GM21529 (cell line): ENCODE results near the gene GTF2A1.

ENCODE experiments used
- ATAC-seq: cut with Tn5 transposase; IDR thresholded peaks from one replicate; pipeline ENCODE4 v1.9.1; 2021; ENCODE audit not compliant: unreplicated experiment

The GTF2A1 gene

GRCh38 chr14:81179631-81180030 is 41.1 kb downstream of the GTF2A1 start:
- ATAC-seq: no peak

DNA sequence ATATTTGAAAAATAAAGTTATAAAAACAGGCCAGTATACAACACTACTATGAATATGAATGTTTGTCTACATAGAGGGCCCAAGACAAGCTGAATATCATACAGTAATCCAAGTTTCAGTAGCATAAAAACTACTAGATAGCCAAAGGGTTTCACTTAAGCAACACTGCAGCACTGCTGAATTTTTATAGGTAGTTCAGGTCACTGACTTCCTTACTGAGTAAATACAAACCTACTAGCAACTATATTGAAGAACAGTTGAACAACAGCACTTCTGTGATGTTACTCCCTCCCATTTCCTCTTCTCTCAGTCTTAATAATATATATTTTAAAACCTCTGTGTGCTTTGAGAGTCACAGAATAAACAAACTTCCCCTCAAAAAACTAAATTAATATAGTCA is 42.7 kb downstream of the GTF2A1 start:
- peak; percentile 66 for ATAC-seq

DNA sequence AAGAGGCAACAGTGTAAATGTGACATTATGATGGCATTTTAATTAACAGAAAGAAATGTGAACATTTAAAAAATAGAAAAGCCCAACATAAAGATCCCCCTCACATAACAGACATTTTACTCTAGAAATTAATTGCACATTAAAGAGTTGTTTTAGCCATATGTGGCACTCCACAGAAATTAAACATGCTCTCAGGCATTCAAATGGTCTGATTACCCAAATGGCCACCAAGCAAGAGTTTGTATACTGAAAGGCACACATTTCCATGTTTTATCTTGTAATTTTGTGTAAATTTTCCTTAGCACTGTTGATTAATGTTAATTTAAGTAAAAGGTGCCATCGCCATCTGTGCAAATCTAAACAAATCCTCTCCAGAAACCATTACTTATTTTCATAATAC is 43.5 kb downstream of the GTF2A1 start:
- ATAC-seq: no peak

GRCh38 chr14:81176241-81176640 is 44.5 kb downstream of the GTF2A1 start:
- ATAC-seq: no peak

DNA sequence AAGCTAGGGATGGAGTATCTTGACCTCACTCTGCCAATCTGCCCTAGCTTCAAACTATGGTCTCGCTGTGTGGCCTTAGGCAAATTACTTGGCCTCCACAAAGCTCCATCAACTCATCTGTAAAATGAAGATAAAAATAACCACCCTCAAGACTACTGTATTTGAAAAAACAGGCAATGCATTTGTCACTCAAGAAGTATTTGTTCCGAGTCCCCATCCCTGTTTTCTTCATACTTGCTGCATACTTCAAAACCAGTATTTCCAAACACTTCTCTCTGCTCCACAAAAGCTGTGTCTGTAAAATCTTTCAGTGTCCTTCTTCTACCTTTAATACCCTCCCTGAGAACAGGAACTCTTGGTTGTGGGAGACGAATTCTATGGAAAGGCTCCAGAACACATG is 47.9 kb downstream of the GTF2A1 start:
- ATAC-seq: peak; percentile 9

DNA sequence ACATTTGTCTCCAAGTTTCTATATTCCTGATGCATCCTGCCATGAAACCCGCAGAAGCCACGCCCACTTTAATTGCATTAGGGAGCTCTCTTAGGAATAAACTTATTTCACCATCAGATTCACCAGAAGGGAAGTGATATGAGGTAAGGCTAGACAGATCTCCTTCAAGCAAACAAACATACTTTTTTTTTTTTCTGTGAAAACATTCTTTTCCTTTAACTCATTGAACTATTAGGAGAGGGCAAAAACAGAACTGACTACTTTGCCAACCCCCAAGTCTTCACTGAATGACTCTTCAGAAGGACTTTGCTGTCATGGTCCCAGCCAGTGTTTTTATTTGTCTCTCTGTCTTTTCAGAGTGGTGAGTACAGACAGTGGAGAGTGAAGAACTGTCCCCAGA is 48.4 kb downstream of the GTF2A1 start:
- peak; percentile 22 for ATAC-seq

DNA sequence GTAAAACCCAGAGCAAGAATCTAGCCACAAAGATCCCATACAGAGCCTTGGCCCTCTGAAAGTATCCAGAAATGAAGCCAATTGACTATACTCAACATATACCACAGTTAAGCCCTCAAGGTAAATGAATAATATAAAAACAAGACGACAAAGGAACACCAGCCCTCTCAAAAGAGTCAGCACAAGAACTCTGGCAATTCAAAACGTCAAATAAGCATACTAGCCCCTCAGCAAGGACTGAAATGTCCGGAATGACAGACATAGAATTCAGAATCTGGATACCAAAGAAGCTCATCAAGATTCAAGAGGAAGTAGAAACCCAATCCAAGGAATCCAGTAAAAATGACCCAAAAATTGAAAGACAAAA is 49.9 kb downstream of the GTF2A1 start:
- no peak for ATAC-seq

DNA sequence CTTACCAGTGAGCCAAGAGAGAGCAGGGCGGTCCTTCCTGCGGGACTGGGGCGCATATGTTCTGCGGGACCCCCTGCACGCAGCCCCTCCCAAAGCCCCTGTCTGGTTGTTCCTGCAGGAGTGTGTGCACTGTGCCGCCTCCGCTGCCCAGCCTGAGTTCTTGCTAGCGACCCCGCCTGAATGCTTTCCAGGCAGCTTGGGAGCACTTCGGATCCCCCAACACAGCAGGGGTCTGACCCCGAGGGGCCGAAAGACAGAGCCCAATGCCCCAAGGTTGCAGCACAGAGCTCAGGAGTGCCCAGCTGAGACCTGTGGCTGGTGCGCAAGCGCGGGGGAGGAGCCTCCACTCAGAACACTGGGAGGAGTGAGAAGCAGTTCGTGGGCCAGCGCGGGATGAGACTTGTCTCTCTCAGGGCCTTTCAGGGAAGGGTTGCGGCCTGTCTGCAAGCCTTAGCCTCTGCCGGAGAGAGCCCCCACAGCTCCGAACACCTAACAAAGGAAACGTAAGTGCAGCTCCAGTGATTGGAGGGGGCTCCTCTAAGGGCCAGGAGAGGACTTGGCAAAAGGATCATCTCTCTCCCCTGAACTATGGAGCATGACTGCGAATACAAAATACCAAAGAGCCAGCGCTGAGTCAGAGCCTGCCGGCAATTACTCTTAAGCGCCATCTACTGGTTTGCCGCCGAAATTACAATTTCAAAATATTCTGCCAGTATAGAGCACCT is 50.5 kb downstream of the GTF2A1 start:
- peak; percentile 96 for ATAC-seq

GRCh38 chr14:81169711-81170103 is 51.1 kb downstream of the GTF2A1 start:
- peak; percentile 14 for ATAC-seq

DNA sequence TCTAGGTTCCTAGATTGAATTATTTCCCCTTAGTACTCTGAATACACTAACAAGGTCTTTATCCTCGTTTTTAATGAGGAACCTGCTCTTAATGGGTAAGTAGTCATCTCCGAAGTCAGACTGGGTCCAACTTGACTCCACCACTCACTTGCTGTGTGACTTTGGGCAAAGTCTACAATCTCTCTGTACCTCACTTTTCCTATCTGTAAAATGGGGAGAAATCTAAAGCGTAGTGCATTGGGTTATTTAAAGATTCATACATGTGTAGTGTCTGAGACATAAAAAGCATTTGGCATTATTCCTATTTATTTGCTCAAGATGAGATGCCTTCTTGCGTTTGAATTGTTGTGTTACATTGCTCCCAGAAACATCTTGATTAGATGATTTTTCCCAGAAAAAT is 51.5 kb downstream of the GTF2A1 start:
- ATAC-seq: no peak

DNA sequence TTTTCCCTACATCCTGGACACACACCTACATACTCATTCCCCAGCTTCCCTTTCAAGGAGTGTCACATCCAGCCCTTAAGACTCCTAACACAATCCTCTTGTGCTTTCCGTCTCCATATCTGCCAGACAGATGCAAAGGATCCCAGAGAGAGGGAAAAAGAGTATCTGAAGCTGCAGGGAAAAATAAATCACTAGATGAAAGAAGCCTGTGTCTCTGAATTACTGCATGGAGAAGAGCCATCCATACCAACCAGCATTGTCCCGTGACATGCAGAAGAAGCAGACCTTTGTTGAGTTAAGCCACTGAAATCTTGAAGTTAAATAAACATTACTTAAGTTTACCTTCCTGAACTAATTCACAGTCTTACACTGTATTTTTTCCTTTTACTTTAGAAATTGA is 54.6 kb downstream of the GTF2A1 start:
- ATAC-seq: no peak

DNA sequence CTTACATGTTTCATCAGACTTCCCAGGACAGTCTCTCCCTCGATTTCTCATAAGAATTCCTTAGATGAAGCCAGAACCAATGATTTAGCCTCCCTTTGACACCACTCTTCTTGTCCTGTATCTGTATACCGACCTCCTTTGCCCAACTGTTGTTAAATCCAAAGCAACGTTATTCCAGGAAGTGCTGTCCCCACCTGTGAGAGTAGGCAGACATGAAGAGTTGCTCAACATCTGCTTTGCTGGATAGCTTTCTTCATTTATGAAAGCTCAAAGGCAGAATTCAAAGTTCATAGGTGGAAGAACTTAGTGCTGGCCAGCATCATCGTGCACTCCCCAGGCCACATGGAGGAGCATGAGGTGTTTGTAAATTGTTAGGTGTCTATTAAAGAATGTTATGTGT is 55.6 kb downstream of the GTF2A1 start:
- ATAC-seq: no peak

DNA sequence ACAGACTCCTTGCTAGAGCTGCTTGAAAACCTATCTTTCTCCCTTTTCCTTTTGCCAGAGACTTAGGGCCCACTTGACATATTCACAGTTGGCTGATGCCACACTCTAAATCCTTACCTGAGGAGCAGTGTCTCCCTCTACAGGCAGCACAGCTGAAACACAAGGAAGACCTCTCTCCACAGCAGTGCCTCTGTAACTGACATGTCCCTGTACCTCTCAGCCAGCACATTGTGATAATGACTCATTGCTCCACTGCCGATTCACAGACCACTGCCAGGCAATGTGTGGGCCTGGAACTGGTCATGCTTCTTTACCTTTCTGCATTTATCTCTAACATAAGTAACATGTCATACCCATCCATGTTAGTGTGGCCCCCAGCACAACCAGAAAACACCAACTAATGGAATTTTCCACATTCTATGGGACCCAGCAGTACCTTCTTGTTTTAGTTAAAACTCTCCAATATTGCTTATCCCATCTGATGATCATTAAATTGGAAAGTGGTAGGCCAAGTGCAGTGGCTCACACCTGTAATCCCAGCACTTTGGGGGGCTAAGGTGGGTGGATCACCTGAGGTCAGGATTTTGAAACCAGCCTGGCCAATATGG is 56.5 kb downstream of the GTF2A1 start:
- peak; percentile 98 for ATAC-seq

- no peak for ATAC-seq
These were observed 57.8 kb downstream of the GTF2A1 start for GRCh38 chr14:81162941-81163340.

- ATAC-seq: no peak
These were observed 59.0 kb downstream of the GTF2A1 start for GRCh38 chr14:81161749-81162148.

DNA sequence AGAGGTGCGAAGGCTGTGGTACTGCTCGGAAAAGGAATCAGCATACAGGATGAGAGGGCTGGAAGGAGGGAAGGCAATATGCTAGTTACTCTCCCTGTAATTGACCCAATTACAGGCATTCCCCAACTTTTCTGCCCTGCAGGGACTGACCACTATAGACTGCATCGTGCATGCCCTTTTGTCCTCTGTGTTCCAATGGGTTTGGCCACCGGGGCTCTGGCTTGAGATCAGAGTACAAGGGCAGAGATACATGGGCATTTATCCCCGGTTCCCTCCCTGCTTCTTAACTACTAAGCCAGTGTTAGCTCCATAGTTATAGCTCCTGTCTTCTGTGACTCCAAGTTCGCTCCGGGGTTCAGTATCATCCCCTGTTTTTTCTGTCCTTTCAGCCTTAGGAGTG is 59.7 kb downstream of the GTF2A1 start:
- ATAC-seq: no peak

DNA sequence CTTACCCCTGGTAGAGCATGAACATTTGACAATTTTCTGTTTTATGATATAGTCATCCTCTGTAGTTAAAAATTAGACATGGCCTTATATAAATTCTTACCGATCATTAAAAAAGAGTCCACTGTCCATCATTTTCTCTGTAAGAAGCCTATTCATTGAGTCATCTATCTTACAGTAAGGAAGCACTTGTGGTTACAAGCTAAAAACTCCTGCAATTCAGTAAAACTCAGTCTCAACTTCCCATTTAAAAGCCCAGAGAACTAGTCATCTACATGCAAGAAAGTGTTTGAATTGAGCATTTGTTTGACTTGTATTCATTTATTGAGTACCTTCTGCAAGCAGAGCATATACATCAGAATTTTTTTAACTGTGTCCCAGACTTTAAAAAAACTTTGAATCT is 63.3 kb downstream of the GTF2A1 start:
- ATAC-seq: no peak

DNA sequence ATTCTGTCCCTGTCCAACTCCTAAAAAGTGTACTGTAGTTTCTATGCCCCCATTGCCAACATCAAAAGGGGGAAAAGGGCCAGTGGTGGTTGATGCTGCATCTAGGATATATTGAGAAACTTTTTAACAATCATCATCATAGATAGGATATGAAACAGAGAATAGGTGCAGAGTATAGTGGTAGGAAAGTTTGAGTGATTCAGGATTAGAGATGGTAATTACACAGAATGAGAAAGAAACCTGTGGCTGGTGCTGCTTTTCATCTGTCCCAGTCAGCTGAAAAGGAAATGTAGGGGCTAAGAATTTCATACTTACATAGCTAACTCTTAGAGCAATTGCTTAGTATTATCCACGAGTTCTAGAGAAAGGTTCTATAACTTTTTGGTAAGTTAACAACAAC is 67.6 kb downstream of the GTF2A1 start:
- ATAC-seq: peak; percentile 82

DNA sequence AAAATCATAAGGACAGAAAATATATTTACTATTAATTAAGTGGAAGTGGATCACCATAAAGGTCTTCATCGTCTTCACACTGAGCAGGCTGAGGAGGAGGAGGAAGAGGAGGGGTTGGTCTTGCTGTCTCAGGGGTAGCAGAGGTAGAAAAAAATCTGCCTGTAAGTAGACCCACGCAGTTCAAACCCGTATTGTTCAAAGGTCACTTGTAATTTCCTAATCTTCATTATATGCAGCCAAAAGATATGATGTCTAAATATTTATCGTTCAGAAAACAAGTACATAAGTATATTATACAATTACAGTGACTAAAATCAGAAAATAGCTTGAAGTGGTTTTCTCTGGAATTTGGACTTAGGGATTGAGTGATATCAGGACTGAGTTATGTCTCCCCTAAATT is 72.1 kb downstream of the GTF2A1 start:
- no peak for ATAC-seq

DNA sequence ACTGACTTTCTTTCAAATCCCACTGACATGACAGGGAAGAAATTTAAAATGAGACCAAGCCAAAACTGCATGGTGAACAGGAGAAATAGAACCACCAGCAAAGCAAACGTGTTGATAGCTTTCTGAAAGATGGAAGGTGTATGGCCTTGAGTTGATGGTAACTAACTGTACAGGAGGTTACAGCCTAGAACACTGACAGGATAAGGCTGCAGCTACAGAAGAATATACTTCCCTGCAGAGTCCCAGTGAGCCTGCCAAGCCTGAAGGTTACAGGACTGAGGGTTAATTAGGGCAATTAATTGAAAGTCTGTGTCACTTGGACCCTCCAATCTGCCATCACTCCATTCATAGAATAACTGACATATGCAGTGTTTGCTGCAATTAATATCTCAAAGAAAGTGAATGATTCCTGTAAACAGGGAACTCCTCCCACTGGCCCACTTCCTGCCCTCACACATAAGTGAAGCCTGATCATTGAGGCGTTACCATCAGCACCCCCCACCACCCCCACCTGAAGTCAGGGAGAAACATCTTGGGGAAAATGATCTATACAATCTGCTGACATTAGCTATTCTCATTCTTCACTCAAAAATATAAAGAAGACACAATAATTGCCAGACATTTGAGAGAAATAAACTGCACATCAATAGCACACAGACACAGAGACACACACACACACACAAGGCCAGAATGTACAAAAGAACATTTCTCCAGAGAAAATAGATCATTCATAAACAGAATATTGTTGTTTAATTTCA is 73.4 kb downstream of the GTF2A1 start:
- ATAC-seq: peak; percentile 77

GRCh38 chr14:81144824-81145603 is 75.7 kb downstream of the GTF2A1 start:
- ATAC-seq: no peak

- ATAC-seq: no peak
These were observed 77.0 kb downstream of the GTF2A1 start for GRCh38 chr14:81143793-81144192.
